Astrocyte of the spinal cord (primary cell): ENCODE results near the gene SVIL.
"Not testable (repeated sequence)": the region's sequence is repeated elsewhere in the genome, so short reads cannot be mapped to it uniquely, and the experiment has no call there.

Experiments
- DNase-seq: peaks from one replicate; pipeline ENCODE4 v3.0.0; 2011; ENCODE audit warnings: low read depth, low spot score
- H3K4me3 ChIP-seq: 2 replicates; pipeline ENCODE4 v1.5.1; 2011; ENCODE audit warnings: low read depth, mild to moderate bottlenecking, low read length, moderate library complexity
- in situ Hi-C: cut with HindIII; loops from 2 replicates; pipeline ENCODE4 v1.10.0; 2017; ENCODE audit warnings: low sequenced_read_pairs
- TF ChIP-seq, protein P1 (sequence below): IDR thresholded peaks from 2 replicates; pipeline ENCODE4 v1.5.1; 2012; ENCODE audit warnings: low read depth, mild to moderate bottlenecking, low read length, inconsistent platforms

SVIL gene

GRCh38 chr10:29634105-29634504, 666 bp downstream of the SVIL start:
- peak overlapping the region; percentile 15 for H3K4me3 ChIP-seq
- DNase-seq: no peak
- TF ChIP-seq, protein P1, sequence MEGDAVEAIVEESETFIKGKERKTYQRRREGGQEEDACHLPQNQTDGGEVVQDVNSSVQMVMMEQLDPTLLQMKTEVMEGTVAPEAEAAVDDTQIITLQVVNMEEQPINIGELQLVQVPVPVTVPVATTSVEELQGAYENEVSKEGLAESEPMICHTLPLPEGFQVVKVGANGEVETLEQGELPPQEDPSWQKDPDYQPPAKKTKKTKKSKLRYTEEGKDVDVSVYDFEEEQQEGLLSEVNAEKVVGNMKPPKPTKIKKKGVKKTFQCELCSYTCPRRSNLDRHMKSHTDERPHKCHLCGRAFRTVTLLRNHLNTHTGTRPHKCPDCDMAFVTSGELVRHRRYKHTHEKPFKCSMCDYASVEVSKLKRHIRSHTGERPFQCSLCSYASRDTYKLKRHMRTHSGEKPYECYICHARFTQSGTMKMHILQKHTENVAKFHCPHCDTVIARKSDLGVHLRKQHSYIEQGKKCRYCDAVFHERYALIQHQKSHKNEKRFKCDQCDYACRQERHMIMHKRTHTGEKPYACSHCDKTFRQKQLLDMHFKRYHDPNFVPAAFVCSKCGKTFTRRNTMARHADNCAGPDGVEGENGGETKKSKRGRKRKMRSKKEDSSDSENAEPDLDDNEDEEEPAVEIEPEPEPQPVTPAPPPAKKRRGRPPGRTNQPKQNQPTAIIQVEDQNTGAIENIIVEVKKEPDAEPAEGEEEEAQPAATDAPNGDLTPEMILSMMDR: no peak
- in situ Hi-C loops: no loop called here

- DNase-seq: no peak
- H3K4me3 ChIP-seq: no peak overlapping the region
- TF ChIP-seq, protein P1: no peak
- in situ Hi-C loops: no loop called here
Measured at GRCh38 chr10:29631049-29631339, 3.8 kb downstream of the SVIL start.

DNA sequence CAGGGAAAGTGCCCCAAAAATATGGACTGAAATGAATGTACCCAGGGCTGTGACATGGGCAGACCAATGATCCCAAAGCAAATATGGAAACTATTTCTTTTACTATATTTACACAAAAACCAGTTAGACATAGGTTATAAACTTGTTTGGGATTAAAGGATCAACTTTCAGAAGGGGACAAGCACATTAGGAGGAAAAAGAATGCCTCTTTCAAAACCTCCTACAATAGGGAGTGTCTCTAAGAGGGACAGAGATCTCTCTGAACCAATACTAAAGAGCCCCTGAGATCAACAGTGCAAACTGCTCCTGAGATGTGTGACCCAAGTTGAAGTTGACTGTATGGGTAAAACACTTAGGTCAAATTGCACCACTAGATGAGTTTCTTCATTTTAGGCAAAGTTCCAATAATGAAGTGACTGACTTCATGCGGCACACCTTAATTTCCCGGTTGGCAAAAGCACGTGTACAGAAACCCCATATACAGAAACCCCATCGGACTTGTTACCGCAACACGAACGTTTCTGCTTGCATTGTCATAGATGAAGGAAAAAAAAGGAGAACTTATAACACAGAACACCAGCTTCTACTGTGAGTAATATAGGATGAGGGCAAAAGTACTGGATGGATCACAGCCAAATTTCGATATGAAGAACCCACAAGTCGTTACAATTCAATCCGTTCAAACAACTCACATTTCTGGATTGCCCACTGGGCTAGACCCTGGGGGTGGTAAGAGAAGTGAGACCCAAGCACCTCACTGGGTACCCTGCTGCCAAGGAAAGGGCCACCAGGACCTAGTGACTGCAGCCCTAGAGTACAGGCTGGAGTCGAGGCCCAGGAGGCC, 4.3 kb downstream of the SVIL start:
- no peak for DNase-seq
- no peak overlapping the region for H3K4me3 ChIP-seq
- TF ChIP-seq, protein P1: no peak
- in situ Hi-C loops: no loop called here

DNA sequence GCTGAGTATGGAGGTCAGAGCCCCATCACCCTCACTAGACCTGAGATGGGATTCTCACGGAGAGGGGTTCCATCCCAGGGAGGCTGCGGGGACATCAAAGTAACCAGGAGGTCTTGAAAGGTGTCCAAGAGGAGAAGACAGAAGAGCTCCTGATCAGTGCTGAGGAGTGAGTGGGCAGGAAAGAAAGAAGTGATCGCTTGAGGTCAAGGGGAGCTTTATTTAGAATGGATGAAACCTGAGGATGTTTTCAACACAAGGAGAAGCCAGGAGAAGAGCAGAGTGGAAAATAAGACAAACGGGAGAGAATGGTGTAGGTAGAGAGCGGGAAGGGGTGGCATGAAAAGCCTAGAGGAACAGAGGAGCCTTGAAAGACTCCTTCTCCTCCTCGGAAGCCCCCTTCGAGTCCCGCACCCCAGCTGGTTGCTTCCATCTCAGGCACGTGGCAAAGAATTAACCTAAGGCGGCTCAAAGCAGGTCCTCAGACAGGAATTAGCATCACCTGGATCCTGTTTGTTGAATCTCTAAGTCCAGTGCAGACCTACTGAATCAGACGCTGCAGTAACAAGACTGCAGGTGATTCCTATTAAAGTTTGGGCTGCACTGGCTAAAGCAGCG, 5.8 kb downstream of the SVIL start:
- H3K4me3 ChIP-seq: no peak overlapping the region
- TF ChIP-seq, protein P1: no peak
- in situ Hi-C loops: no loop called here
- no peak for DNase-seq

GRCh38 chr10:29628311-29628710, 6.5 kb downstream of the SVIL start:
- H3K4me3 ChIP-seq: no peak overlapping the region
- in situ Hi-C loops: no loop called here
- no peak for DNase-seq
- TF ChIP-seq, protein P1: no peak

- in situ Hi-C loops: no loop called here
- H3K4me3 ChIP-seq: no peak overlapping the region
- DNase-seq: peak; percentile 45
- TF ChIP-seq, protein P1: no peak
Measured at GRCh38 chr10:29627201-29628132, 7.3 kb downstream of the SVIL start.

GRCh38 chr10:29624357-29624756, 10.4 kb downstream of the SVIL start:
- H3K4me3 ChIP-seq, DNase-seq, in situ Hi-C loops: not testable (repeated sequence)
